T47D (cell line): ENCODE measurements around the gene PCDHB7.
"Not testable (repeated sequence)": the region's sequence is repeated elsewhere in the genome, so short reads cannot be mapped to it uniquely, and the experiment has no call there.

ENCODE experiments used
- DNase-seq, 2 experiments: peaks; one replicate each; pipeline versions ENCODE4 v3.0.0 to v3.0.0-alpha.2; 2011 to 2012; ENCODE audit warnings: low read depth in 1 of 2, low spot score in 1 of 2
- JUND ChIP-seq: IDR thresholded peaks from 2 replicates; pipeline ENCODE4 v1.6.1; 2012; ENCODE audit warnings: low read depth
- in situ Hi-C: cut with HindIII; loops from 2 replicates; pipeline ENCODE4 v1.10.0; 2016; ENCODE audit warnings: low sequenced_read_pairs, low pct_unique_long_range_greater_than_20kb

PCDHB7 gene

DNA sequence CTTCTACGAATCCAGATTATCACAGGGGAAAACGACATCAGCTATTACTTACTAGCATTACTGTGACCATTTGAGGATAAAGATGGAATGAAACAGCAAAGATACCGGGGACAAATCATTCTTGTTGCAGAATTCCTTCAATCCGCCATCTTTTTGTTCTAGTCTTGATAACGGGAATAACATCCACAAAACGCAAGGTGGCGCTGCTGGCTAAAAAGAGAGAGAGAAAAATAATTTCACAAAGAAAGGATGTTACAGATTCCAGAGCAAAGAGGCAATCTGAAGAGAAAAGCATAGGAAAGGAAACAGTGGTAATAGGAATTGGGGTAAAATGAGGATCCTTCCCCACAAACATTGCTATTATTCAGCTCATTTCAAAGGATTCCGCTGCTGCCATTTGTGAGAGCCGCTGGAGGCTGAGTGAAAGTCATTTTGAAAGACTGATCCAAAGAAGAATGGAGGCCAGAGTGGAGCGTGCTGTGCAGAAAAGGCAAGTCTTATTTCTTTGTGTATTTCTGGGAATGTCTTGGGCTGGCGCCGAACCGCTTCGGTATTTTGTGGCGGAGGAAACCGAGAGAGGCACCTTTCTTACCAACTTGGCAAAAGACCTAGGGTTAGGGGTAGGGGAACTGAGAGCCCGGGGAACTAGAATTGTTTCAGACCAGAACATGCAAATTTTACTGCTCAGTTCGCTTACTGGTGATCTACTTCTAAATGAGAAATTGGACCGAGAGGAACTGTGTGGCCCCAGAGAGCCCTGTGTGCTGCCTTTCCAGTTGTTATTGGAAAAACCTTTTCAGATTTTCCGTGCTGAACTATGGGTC is at the start of gene PCDHB7:
Gene PCDHB7 (plus strand): TSS at position 264 of the 824 bp plus-strand sequence. CDS start 192 bp downstream, at position 456.
- in situ Hi-C loops: no loop called here
- DNase-seq: peak; percentile 75 to 85
- TF ChIP-seq JUND: no peak

DNA sequence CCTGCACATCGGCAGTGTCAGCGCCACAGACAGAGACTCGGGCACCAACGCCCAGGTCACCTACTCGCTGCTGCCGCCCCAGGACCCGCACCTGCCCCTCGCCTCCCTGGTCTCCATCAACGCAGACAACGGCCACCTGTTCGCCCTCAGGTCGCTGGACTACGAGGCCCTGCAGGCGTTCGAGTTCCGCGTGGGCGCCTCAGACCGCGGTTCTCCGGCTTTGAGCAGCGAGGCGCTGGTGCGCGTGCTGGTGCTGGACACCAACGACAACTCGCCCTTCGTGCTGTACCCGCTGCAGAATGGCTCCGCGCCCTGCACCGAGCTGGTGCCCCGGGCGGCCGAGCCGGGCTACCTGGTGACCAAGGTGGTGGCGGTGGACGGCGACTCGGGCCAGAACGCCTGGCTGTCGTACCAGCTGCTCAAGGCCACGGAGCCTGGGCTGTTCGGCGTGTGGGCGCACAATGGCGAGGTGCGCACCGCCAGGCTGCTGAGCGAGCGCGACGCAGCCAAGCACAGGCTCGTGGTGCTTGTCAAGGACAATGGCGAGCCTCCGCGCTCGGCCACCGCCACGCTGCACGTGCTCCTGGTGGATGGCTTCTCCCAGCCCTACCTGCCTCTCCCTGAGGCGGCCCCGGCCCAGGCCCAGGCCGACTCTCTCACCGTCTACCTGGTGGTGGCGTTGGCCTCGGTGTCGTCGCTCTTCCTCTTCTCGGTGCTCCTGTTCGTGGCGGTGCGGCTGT is 48.9 kb upstream of the PCDHB7 start:
- DNase-seq, in situ Hi-C loops: not testable (repeated sequence)

DNA sequence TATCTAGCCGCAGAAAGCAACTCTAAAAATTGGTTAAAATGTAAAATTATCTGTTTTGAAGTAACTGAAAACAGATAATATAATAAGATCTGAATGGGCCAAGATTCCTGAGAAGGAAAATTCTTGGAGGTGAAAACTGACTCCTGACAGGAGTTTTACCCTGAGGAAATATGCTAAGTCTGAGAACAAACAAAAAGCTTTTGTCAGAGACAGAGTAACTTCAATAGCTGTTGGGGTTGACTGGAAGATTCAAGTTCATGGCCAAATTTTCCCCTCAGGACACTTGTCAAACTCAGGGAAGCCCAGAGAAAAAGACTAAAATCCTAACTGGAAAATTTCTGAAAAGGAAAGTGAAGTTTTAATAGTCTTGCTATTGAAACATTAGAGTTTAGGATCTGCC is 45.1 kb upstream of the PCDHB7 start:
- TF ChIP-seq JUND: no peak
- peak in 1 of 2 experiments; percentile 49 for DNase-seq
- in situ Hi-C loops: no loop called here

DNA sequence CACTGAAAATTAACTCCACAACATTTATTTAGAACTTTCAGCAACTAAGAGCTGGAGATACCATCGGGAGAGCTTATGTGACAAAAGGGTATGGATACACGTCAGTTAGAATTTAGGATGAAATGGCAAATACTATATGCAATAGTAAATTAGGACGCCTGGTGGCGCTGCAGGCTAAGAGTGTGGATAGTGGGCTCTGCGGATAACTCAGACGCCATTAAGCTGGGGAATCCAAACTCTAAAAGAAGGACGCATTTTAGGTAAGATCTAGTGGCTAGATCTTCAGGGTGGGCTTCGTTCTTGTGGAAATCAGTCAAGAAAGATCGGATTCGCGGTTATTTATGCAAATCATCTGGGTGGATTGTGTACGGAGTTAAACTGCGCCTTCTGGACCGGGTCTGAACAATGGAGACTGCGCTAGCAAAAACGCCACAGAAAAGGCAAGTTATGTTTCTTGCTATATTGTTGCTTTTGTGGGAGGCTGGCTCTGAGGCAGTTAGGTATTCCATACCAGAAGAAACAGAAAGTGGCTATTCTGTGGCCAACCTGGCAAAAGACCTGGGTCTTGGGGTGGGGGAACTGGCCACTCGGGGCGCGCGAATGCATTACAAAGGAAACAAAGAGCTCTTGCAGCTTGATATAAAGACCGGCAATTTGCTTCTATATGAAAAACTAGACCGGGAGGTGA is 37.3 kb upstream of the PCDHB7 start, which contains the start of gene PCDHB5:
Gene PCDHB5 (plus strand): TSS at position 177 of the 688 bp plus-strand sequence. CDS start 229 bp downstream, at position 406.
- TF ChIP-seq JUND: no peak
- in situ Hi-C loops: no loop called here
- peak; percentile 51 to 81 for DNase-seq

DNA sequence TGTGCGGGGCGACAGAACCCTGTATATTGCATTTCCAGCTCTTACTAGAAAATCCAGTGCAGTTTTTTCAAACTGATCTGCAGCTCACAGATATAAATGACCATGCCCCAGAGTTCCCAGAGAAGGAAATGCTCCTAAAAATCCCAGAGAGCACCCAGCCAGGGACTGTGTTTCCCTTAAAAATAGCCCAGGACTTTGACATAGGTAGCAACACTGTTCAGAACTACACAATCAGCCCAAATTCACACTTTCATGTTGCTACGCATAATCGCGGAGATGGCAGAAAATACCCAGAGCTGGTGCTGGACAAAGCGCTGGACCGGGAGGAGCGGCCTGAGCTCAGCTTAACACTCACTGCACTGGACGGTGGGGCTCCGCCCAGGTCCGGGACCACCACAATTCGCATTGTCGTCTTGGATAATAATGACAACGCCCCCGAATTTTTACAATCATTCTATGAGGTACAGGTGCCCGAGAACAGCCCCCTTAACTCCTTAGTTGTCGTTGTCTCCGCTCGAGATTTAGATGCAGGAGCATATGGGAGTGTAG is 36.7 kb upstream of the PCDHB7 start:
- in situ Hi-C loops: no loop called here
- TF ChIP-seq JUND: no peak
- no peak for DNase-seq

DNA sequence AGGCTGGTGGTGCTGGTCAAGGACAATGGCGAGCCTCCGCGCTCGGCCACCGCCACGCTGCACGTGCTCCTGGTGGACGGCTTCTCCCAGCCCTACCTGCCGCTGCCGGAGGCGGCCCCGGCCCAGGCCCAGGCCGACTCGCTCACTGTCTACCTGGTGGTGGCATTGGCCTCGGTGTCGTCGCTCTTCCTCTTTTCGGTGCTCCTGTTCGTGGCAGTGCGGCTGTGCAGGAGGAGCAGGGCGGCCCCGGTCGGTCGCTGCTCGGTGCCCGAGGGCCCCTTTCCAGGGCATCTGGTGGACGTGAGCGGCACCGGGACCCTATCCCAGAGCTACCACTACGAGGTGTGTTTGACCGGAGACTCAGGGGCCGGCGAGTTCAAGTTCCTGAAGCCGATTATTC is 35.1 kb upstream of the PCDHB7 start:
- DNase-seq, in situ Hi-C loops: not testable (repeated sequence)

DNA sequence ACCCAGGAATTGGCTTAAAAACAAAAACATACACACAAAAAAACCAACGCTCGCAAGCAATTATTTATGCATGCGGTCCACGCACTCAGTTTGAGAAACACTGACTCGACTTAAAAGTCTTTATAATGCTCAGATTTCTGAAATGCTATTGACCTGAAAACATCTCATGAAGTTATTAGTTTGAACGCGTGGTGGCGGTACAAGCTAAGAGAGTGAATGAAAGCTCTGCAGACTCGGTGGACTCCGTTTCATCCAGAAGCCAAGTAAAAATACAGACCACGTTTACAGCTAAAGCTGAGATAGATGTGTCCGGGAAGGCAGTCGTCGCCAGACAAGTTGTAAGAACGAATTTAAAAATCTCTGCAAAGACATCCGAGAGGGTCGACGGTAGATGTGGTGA is 22.6 kb upstream of the PCDHB7 start, which contains the start of gene PCDHB6:
Gene PCDHB6 (plus strand): TSS at position 246 of the 400 bp plus-strand sequence. CDS start 201 bp downstream, outside the sequence.
- peak; percentile 86 to 87 for DNase-seq
- in situ Hi-C loops: no loop called here
- TF ChIP-seq JUND: no peak

DNA sequence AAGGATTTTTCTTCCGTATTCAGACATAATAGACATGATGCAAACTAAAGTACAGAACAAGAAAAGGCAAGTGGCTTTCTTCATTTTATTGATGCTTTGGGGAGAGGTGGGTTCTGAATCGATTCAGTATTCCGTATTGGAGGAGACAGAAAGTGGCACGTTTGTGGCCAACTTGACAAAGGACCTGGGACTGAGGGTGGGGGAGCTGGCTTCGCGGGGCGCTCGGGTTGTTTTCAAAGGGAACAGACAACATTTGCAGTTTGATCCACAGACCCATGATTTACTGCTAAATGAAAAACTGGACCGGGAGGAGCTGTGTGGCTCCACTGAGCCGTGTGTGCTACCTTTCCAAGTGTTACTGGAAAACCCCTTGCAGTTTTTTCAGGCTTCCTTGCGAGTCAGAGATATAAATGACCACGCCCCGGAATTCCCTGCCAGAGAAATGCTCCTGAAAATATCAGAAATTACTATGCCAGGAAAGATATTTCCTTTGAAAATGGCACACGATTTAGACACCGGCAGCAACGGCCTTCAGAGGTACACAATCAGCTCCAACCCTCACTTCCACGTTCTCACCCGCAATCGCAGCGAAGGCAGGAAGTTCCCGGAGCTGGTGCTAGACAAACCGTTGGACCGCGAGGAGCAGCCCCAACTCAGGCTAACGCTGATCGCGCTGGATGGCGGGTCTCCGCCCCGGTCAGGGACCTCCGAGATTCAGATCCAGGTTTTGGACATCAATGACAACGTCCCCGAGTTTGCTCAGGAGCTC is 22.0 kb upstream of the PCDHB7 start:
- no peak for TF ChIP-seq JUND
- in situ Hi-C loops: no loop called here
- peak; percentile 42 to 49 for DNase-seq

DNA sequence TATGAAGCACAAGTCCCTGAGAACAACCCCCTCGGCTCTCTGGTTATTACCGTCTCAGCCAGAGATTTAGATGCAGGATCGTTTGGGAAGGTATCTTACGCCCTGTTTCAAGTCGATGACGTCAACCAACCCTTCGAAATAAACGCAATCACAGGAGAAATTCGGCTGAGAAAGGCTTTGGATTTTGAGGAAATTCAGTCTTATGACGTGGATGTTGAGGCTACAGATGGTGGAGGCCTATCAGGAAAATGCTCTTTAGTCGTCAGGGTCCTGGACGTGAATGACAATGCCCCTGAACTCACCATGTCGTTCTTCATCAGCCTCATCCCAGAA is 21.5 kb upstream of the PCDHB7 start:
- no peak for DNase-seq
- in situ Hi-C loops: no loop called here

DNA sequence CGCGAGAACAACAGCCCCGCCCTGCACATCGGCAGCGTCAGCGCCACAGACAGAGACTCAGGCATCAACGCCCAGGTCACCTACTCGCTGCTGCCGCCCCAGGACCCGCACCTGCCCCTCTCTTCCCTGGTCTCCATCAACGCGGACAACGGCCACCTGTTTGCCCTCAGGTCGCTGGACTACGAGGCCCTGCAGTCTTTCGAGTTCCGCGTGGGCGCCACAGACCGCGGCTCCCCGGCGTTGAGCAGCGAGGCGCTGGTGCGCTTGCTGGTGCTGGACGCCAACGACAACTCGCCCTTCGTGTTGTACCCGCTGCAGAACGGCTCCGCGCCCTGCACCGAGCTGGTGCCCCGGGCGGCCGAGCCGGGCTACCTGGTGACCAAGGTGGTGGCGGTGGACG is 20.8 kb upstream of the PCDHB7 start:
- DNase-seq, in situ Hi-C loops: not testable (repeated sequence)

More for the DNA sequence above, 21.5 kb upstream of the PCDHB7 start:
- no peak for TF ChIP-seq JUND

DNA sequence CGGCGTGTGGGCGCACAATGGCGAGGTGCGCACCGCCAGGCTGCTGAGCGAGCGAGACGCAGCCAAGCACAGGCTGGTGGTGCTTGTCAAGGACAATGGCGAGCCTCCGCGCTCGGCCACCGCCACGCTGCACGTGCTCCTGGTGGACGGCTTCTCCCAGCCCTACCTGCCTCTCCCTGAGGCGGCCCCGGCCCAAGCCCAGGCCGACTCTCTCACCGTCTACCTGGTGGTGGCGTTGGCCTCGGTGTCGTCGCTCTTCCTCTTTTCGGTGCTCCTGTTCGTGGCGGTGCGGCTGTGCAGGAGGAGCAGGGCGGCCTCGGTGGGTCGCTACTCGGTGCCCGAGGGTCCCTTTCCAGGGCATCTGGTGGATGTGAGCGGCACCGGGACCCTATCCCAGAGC is 20.3 kb upstream of the PCDHB7 start:
- DNase-seq, in situ Hi-C loops: not testable (repeated sequence)
